ENCODE results near the gene ELN.

ELN gene

DNA sequence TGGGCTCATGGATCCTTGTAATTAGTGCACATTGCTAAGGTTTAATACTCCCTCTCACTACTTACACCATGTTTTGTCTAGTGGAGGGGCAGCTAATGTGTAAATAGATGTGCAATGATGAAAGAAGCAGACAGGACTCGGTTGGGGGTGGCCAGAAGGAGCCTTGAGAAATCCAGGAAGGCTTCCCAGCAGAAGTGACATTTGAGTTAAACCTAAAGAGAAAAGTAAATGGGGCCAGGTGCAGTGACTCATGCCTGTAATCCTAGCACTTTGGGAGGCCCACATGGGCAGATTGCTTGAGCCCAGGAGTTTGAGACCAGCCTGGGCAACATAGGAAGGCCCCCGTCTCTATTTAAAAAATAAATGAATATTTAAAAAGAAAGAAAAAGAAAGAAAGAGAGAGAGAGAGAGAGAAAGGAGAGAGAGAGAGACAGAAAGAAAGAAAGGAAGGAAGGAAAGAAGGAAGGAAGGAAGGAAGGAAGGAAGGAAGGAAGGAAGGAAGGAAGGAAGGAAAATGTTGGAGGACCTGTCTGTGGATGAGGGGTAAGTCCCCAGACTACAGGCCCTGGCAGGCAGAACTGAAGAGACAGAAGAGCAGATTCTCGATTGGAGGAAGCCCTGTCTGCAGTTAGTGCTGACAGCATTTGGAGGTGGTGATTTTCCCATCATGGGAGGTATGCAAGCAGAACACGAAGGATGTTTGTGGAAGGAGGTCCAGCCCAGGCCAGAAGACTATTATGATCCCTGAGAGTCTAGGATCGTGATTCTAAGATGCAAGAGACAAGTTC is 3.6 kb downstream of the ELN start:
- Histone ChIP-seq H3K4me3 (ENCODE audit: control insufficient read depth in 1 of 7, extremely low read depth in 1 of 7, insufficient read depth in 4 of 7, low read depth in 2 of 7, low read length in 6 of 7) (no peak overlapping the region), H3K4me1 (ENCODE audit: control extremely low read depth in 1 of 4, control insufficient read depth in 4 of 4, insufficient read depth in 4 of 4, low read length in 3 of 4) (peaks cover 3 to 59% (median 58%) of the 10 kb centered on the region in 4 experiments), H3K9me3 (ENCODE audit: control extremely low read depth in 1 of 5, control insufficient read depth in 4 of 5, insufficient read depth in 2 of 5, low read depth in 1 of 5, low read length in 4 of 5) (no peaks in the 10 kb centered on the region), H3K36me3 (ENCODE audit: control insufficient read depth in 4 of 4, insufficient read depth in 4 of 4, low read length in 3 of 4) (peaks cover 0 to 14% (median 0%) of the 10 kb centered on the region in 4 experiments), H3K27ac (ENCODE audit: insufficient read depth in 1 of 2, low read depth in 1 of 2, low read length in 2 of 2, poor library complexity in 1 of 2, severe bottlenecking in 2 of 2) (no peak overlapping the region), H3K27me3 (replicated peaks in 2 of 5; ENCODE audit: control insufficient read depth in 4 of 5, insufficient read depth in 5 of 5, low read length in 4 of 5) (no peaks in the 10 kb centered on the region)
- no peak for DNase-seq
- CTCF ChIA-PET = no interaction called here
- 78% methylated on average over 3 of the region's 5 CpGs for WGBS (ENCODE audit: insufficient coverage)
- POLR2A ChIA-PET = no interaction called here

GRCh38 chr7:74032191-74032490 is 4.2 kb downstream of the ELN start:
- peak overlapping the region in 1 of 7 experiments; percentile 7 for H3K4me3 ChIP-seq (ENCODE audit: control insufficient read depth in 1 of 7, extremely low read depth in 1 of 7, insufficient read depth in 4 of 7, low read depth in 2 of 7, low read length in 6 of 7)
- H3K27ac ChIP-seq (ENCODE audit: insufficient read depth in 1 of 2, low read depth in 1 of 2, low read length in 2 of 2, poor library complexity in 1 of 2, severe bottlenecking in 2 of 2) = no peak overlapping the region
- no peaks in the 10 kb centered on the region for H3K27me3 ChIP-seq (replicated peaks in 2 of 5; ENCODE audit: control insufficient read depth in 4 of 5, insufficient read depth in 5 of 5, low read length in 4 of 5)
- WGBS (ENCODE audit: insufficient coverage) = 43% methylated on average over 6 of the region's 8 CpGs
- H3K4me1 ChIP-seq (ENCODE audit: control extremely low read depth in 1 of 4, control insufficient read depth in 4 of 4, insufficient read depth in 4 of 4, low read length in 3 of 4) = peaks cover 3 to 54% (median 52%) of the 10 kb centered on the region in 4 experiments
- POLR2A ChIA-PET = no interaction called here
- CTCF ChIA-PET = no interaction called here
- peaks cover 0 to 16% (median 0%) of the 10 kb centered on the region in 4 experiments for H3K36me3 ChIP-seq (ENCODE audit: control insufficient read depth in 4 of 4, insufficient read depth in 4 of 4, low read length in 3 of 4)
- no peaks in the 10 kb centered on the region for H3K9me3 ChIP-seq (ENCODE audit: control extremely low read depth in 1 of 5, control insufficient read depth in 4 of 5, insufficient read depth in 2 of 5, low read depth in 1 of 5, low read length in 4 of 5)
- DNase-seq = peak in 1 of 3 donors; percentile 44

GRCh38 chr7:74032624-74033371 is 4.8 kb downstream of the ELN start:
- POLR2A ChIA-PET = no interaction called here
- peaks cover 0 to 21% (median 0%) of the 10 kb centered on the region in 4 experiments for H3K36me3 ChIP-seq (ENCODE audit: control insufficient read depth in 4 of 4, insufficient read depth in 4 of 4, low read length in 3 of 4)
- CTCF ChIA-PET = interaction anchor here (1.4 kb wide), 1 partner anchor 53 kb away, joined by 4 read pairs; no protein-coding TSS in a partner anchor
- no peak overlapping the region for H3K27ac ChIP-seq (ENCODE audit: insufficient read depth in 1 of 2, low read depth in 1 of 2, low read length in 2 of 2, poor library complexity in 1 of 2, severe bottlenecking in 2 of 2)
- H3K9me3 ChIP-seq (ENCODE audit: control extremely low read depth in 1 of 5, control insufficient read depth in 4 of 5, insufficient read depth in 2 of 5, low read depth in 1 of 5, low read length in 4 of 5) = no peaks in the 10 kb centered on the region
- no peaks in the 10 kb centered on the region for H3K27me3 ChIP-seq (replicated peaks in 2 of 5; ENCODE audit: control insufficient read depth in 4 of 5, insufficient read depth in 5 of 5, low read length in 4 of 5)
- WGBS (ENCODE audit: insufficient coverage) = 100% methylated on average over 3 of the region's 8 CpGs
- no peak for DNase-seq
- H3K4me1 ChIP-seq (ENCODE audit: control extremely low read depth in 1 of 4, control insufficient read depth in 4 of 4, insufficient read depth in 4 of 4, low read length in 3 of 4) = peaks cover 3 to 47% (median 46%) of the 10 kb centered on the region in 4 experiments
- H3K4me3 ChIP-seq (ENCODE audit: control insufficient read depth in 1 of 7, extremely low read depth in 1 of 7, insufficient read depth in 4 of 7, low read depth in 2 of 7, low read length in 6 of 7) = no peak overlapping the region

- H3K9me3 ChIP-seq (ENCODE audit: control extremely low read depth in 1 of 5, control insufficient read depth in 4 of 5, insufficient read depth in 2 of 5, low read depth in 1 of 5, low read length in 4 of 5) = no peaks in the 10 kb centered on the region
- H3K27ac ChIP-seq (ENCODE audit: insufficient read depth in 1 of 2, low read depth in 1 of 2, low read length in 2 of 2, poor library complexity in 1 of 2, severe bottlenecking in 2 of 2) = no peak overlapping the region
- no peaks in the 10 kb centered on the region for H3K27me3 ChIP-seq (replicated peaks in 2 of 5; ENCODE audit: control insufficient read depth in 4 of 5, insufficient read depth in 5 of 5, low read length in 4 of 5)
- peaks cover 3 to 40% (median 39%) of the 10 kb centered on the region in 4 experiments for H3K4me1 ChIP-seq (ENCODE audit: control extremely low read depth in 1 of 4, control insufficient read depth in 4 of 4, insufficient read depth in 4 of 4, low read length in 3 of 4)
- H3K4me3 ChIP-seq (ENCODE audit: control insufficient read depth in 1 of 7, extremely low read depth in 1 of 7, insufficient read depth in 4 of 7, low read depth in 2 of 7, low read length in 6 of 7) = no peak overlapping the region
- CTCF ChIA-PET = interaction anchor here (0.6 to 1.4 kb wide), 3 partner anchors 51 to 168 kb away, joined by 3 to 4 read pairs (median 3); no protein-coding TSS in a partner anchor
- peaks cover 0 to 30% (median 0%) of the 10 kb centered on the region in 4 experiments for H3K36me3 ChIP-seq (ENCODE audit: control insufficient read depth in 4 of 4, insufficient read depth in 4 of 4, low read length in 3 of 4)
- DNase-seq = no peak
- POLR2A ChIA-PET = no interaction called here
- WGBS (ENCODE audit: insufficient coverage) = 93% methylated on average over 34 of the region's 37 CpGs
Observed at GRCh38 chr7:74033372-74034311, 5.7 kb downstream of the ELN start.

GRCh38 chr7:74037609-74038008 is 9.6 kb downstream of the ELN start:
- POLR2A ChIA-PET = no interaction called here
- no peak overlapping the region for H3K27ac ChIP-seq (ENCODE audit: insufficient read depth in 1 of 2, low read depth in 1 of 2, low read length in 2 of 2, poor library complexity in 1 of 2, severe bottlenecking in 2 of 2)
- H3K4me1 ChIP-seq (ENCODE audit: control extremely low read depth in 1 of 4, control insufficient read depth in 4 of 4, insufficient read depth in 4 of 4, low read length in 3 of 4) = peaks cover 0 to 24% (median 9%) of the 10 kb centered on the region in 4 experiments
- no peaks in the 10 kb centered on the region for H3K9me3 ChIP-seq (ENCODE audit: control extremely low read depth in 1 of 5, control insufficient read depth in 4 of 5, insufficient read depth in 2 of 5, low read depth in 1 of 5, low read length in 4 of 5)
- peaks cover 0 to 53% (median under 1%) of the 10 kb centered on the region in 4 experiments for H3K36me3 ChIP-seq (ENCODE audit: control insufficient read depth in 4 of 4, insufficient read depth in 4 of 4, low read length in 3 of 4)
- no peak for DNase-seq
- CTCF ChIA-PET = interaction anchor here (3.3 kb wide), 1 partner anchor 10 kb away, joined by 16 read pairs; the partner anchor contains the start of gene ELN
- WGBS (ENCODE audit: insufficient coverage) = 97% methylated on average over 4 of the region's 8 CpGs
- no peaks in the 10 kb centered on the region for H3K27me3 ChIP-seq (replicated peaks in 2 of 5; ENCODE audit: control insufficient read depth in 4 of 5, insufficient read depth in 5 of 5, low read length in 4 of 5)
- H3K4me3 ChIP-seq (ENCODE audit: control insufficient read depth in 1 of 7, extremely low read depth in 1 of 7, insufficient read depth in 4 of 7, low read depth in 2 of 7, low read length in 6 of 7) = no peak overlapping the region

- no peaks in the 10 kb centered on the region for H3K27me3 ChIP-seq (replicated peaks in 2 of 5; ENCODE audit: control insufficient read depth in 4 of 5, insufficient read depth in 5 of 5, low read length in 4 of 5)
- no peaks in the 10 kb centered on the region for H3K9me3 ChIP-seq (ENCODE audit: control extremely low read depth in 1 of 5, control insufficient read depth in 4 of 5, insufficient read depth in 2 of 5, low read depth in 1 of 5, low read length in 4 of 5)
- peaks cover 0 to 29% (median 9%) of the 10 kb centered on the region in 4 experiments for H3K4me1 ChIP-seq (ENCODE audit: control extremely low read depth in 1 of 4, control insufficient read depth in 4 of 4, insufficient read depth in 4 of 4, low read length in 3 of 4)
- WGBS (ENCODE audit: insufficient coverage) = 97% methylated on average over 12 of the region's 16 CpGs
- H3K4me3 ChIP-seq (ENCODE audit: control insufficient read depth in 1 of 7, extremely low read depth in 1 of 7, insufficient read depth in 4 of 7, low read depth in 2 of 7, low read length in 6 of 7) = no peak overlapping the region
- peaks cover 0 to 55% (median under 1%) of the 10 kb centered on the region in 4 experiments for H3K36me3 ChIP-seq (ENCODE audit: control insufficient read depth in 4 of 4, insufficient read depth in 4 of 4, low read length in 3 of 4)
- DNase-seq = no peak
- ChIA-PET POLR2A (no interaction called here), CTCF (interaction anchor here (1.1 to 3.3 kb wide), 4 partner anchors 8 to 65 kb away, joined by 3 to 16 read pairs (median 8); partner anchors contain the start of gene ELN)
- no peak overlapping the region for H3K27ac ChIP-seq (ENCODE audit: insufficient read depth in 1 of 2, low read depth in 1 of 2, low read length in 2 of 2, poor library complexity in 1 of 2, severe bottlenecking in 2 of 2)
Observed at GRCh38 chr7:74038194-74038961, 10.4 kb downstream of the ELN start.
